ENCODE measurements around the gene ZMYND10. TPM values are rescaled to one million over a fixed set of nuclear protein-coding genes. Genes with fewer than 3 reads are reported as not detected.

ZMYND10 gene
- total and polyA plus RNA-seq, 9 of the 15 experiments (the other 6 are each of a cell fraction or from before 2014, with no cell fraction given), result 0.20 to 2.8 (median 0.70) TPM

DNA sequence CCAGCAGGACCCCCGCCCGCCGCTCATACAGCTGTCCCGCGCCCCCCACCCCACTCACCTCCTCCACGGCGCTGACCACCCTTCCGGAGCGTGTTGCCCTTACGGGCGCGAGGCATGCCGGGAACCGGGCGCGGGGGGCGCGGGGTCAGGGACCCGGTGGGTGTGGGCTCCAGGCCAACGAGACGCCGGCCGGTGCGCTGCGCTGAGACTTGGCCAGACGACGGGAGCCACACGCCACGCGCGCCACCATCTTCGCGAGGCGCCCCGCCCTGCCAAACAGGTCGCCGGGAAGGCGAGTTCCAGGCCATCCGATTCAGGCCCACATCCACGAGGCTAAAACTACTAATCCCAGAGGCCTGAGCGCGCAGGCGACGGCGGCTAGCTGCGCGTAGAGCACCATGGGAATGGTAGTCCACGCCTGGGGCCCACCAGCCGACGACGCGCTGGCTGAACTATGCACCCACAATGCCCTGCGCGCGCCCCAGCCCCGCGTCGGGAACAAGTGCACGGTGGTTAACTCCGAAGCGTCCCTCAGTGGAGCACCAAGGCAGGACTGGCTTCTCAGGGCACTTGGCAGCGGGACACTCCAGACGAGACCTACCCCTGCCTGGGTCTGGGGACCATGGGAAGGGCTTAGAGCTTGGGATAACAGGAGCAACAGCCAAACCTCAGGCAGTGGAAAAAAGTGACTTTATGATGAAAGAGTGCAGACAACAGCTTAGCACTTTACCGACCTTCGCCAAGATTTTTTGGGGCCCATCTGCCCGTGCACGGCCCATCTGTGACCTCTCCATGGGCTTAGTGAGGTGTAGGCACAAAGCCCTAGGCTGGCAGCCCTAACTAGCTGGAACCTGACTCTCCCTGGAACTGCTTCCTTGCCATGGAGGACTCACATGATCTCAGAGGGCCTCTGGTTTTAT lies 53.1 kb downstream of the ZMYND10 start, which contains the start of gene IFRD2 (continued):
- TF ChIP-seq, protein P1, sequence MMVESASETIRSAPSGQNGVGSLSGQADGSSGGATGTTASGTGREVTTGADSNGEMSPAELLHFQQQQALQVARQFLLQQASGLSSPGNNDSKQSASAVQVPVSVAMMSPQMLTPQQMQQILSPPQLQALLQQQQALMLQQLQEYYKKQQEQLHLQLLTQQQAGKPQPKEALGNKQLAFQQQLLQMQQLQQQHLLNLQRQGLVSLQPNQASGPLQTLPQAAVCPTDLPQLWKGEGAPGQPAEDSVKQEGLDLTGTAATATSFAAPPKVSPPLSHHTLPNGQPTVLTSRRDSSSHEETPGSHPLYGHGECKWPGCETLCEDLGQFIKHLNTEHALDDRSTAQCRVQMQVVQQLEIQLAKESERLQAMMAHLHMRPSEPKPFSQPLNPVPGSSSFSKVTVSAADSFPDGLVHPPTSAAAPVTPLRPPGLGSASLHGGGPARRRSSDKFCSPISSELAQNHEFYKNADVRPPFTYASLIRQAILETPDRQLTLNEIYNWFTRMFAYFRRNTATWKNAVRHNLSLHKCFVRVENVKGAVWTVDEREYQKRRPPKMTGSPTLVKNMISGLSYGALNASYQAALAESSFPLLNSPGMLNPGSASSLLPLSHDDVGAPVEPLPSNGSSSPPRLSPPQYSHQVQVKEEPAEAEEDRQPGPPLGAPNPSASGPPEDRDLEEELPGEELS (CRISPR knock-in tag; IDR thresholded peaks at IDR 0.05; ENCODE audit: borderline replicate concordance), result no peak
- TF ChIP-seq TGIF2 (CRISPR knock-in tag; IDR thresholded peaks at IDR 0.05) (no peak), ZNF696 (CRISPR knock-in tag; conservative IDR thresholded peaks at IDR 0.05) (no peak), ZNF24 (IDR thresholded peaks at IDR 0.05) (no peak), MAZ (CRISPR knock-in tag; conservative IDR thresholded peaks at IDR 0.05 in 1 of 2, IDR thresholded peaks at IDR 0.05 in 1 of 2) (peak; percentile 89 to 97), NEUROD1 (IDR thresholded peaks at IDR 0.05; ENCODE audit: borderline replicate concordance, low read depth, low read length, partially characterized antibody) (no peak), OTX1 (CRISPR knock-in tag; IDR thresholded peaks at IDR 0.05) (no peak), CC2D1A (IDR thresholded peaks at IDR 0.05) (no peak), SAP30 (IDR thresholded peaks at IDR 0.05; ENCODE audit: borderline replicate concordance, insufficient read depth, low read depth, low read length, poor library complexity, severe bottlenecking) (peak; percentile 79), YBX1 (IDR thresholded peaks at IDR 0.05) (no peak), ELF4 (CRISPR knock-in tag; IDR thresholded peaks at IDR 0.05) (peak; percentile 73)
- TF ChIP-seq, protein P2, sequence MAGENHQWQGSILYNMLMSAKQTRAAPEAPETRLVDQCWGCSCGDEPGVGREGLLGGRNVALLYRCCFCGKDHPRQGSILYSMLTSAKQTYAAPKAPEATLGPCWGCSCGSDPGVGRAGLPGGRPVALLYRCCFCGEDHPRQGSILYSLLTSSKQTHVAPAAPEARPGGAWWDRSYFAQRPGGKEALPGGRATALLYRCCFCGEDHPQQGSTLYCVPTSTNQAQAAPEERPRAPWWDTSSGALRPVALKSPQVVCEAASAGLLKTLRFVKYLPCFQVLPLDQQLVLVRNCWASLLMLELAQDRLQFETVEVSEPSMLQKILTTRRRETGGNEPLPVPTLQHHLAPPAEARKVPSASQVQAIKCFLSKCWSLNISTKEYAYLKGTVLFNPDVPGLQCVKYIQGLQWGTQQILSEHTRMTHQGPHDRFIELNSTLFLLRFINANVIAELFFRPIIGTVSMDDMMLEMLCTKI (IDR thresholded peaks at IDR 0.05; ENCODE audit: partially characterized antibody), result no peak
- TF ChIP-seq, protein P3, sequence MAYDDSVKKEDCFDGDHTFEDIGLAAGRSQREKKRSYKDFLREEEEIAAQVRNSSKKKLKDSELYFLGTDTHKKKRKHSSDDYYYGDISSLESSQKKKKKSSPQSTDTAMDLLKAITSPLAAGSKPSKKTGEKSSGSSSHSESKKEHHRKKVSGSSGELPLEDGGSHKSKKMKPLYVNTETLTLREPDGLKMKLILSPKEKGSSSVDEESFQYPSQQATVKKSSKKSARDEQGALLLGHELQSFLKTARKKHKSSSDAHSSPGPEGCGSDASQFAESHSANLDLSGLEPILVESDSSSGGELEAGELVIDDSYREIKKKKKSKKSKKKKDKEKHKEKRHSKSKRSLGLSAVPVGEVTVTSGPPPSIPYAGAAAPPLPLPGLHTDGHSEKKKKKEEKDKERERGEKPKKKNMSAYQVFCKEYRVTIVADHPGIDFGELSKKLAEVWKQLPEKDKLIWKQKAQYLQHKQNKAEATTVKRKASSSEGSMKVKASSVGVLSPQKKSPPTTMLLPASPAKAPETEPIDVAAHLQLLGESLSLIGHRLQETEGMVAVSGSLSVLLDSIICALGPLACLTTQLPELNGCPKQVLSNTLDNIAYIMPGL (CRISPR knock-in tag; IDR thresholded peaks at IDR 0.05), result no peak
- TF ChIP-seq, protein P4, sequence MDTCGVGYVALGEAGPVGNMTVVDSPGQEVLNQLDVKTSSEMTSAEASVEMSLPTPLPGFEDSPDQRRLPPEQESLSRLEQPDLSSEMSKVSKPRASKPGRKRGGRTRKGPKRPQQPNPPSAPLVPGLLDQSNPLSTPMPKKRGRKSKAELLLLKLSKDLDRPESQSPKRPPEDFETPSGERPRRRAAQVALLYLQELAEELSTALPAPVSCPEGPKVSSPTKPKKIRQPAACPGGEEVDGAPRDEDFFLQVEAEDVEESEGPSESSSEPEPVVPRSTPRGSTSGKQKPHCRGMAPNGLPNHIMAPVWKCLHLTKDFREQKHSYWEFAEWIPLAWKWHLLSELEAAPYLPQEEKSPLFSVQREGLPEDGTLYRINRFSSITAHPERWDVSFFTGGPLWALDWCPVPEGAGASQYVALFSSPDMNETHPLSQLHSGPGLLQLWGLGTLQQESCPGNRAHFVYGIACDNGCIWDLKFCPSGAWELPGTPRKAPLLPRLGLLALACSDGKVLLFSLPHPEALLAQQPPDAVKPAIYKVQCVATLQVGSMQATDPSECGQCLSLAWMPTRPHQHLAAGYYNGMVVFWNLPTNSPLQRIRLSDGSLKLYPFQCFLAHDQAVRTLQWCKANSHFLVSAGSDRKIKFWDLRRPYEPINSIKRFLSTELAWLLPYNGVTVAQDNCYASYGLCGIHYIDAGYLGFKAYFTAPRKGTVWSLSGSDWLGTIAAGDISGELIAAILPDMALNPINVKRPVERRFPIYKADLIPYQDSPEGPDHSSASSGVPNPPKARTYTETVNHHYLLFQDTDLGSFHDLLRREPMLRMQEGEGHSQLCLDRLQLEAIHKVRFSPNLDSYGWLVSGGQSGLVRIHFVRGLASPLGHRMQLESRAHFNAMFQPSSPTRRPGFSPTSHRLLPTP (IDR thresholded peaks at IDR 0.05; ENCODE audit: borderline replicate concordance, extremely low read depth, insufficient read length), result no peak

Data from K562 (cell line).